GM21529 (cell line): ENCODE measurements around the gene ELF3.
"Not testable (repeated sequence)": the region's sequence is repeated elsewhere in the genome, so short reads cannot be mapped to it uniquely, and the experiment has no call there.

Source experiments
- ATAC-seq: cut with Tn5 transposase; IDR thresholded peaks from one replicate; pipeline ENCODE4 v1.9.1; 2021; ENCODE audit not compliant: unreplicated experiment

Gene ELF3

DNA sequence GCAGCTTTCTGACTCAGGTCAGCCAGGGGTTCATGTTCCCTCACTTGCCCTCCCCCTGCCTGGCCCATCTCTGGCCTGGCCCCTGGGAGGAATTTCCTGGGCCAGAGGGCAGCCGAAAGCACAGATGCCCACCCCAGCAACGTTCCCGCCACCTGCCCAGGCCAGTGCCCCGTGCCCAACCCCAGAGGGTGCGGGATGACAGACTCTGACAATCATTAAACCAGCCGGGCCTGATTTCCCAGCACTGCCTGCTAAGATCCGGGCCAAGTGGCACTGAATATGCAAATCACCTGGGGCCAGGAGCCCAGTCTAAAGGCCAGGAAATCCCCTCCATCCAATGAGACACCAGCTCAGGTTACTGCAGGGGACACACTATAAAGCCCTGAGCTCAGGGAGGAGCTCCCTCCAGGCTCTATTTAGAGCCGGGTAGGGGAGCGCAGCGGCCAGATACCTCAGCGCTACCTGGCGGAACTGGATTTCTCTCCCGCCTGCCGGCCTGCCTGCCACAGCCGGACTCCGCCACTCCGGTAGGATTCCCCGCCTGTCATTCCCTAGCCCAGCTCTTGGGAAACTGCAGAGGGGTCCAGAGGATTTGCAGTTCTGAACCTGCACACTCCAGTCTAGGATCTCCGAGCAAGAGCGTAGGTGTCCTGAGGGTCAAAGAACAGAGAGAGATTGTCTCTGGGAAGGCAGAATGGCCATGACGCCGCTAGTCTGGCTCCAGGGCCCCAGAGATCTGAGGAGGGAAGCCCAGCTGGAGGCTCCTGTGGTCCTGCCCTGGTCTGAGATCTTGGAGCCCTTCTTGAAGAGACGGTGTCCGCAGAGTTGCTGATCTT lies at the start of gene ELF3:
ELF3 (plus strand) TSS at position 408 of the 836 bp plus-strand sequence. CDS start 550 bp downstream, outside the sequence.
- peak; percentile 88 for ATAC-seq

DNA sequence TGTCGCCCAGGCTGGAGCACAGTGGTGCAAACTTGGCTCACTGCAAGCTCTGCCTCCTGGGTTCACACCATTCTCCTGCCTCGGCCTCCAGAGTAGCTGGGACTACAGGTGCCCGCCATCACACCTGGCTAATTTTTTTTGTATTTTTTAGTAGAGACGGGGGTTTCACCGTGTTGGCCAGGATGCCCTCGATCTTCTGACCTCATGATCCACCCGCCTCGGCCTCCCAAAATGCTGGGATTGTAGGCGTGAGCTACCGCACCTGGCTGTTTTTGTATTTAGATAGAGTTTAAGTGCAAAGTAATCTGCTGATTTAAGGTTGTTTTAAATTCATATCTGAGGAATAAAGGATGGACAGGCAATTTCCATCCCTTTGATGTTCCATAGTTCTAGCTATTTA lies 48.0 kb upstream of the ELF3 start:
- ATAC-seq: not testable (repeated sequence)

DNA sequence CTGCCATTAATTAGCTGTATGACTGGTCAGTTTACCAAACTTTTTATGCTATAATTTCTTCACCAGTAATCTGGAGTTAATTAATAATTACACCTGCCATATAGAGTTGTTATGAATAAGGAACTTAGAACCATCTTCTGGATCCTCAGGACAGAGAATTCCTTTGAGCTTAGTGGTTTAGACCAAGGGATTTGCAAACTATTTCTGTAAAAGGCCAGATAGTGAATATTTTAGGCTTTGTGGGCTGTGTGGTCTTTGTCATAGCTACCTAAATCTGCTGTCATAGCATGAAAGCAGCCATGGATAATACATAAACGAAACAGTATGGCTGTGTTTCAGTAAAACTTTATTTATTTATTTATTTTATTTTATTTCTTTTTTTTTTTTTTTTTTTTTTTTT lies 46.1 kb upstream of the ELF3 start:
- ATAC-seq: no peak

DNA sequence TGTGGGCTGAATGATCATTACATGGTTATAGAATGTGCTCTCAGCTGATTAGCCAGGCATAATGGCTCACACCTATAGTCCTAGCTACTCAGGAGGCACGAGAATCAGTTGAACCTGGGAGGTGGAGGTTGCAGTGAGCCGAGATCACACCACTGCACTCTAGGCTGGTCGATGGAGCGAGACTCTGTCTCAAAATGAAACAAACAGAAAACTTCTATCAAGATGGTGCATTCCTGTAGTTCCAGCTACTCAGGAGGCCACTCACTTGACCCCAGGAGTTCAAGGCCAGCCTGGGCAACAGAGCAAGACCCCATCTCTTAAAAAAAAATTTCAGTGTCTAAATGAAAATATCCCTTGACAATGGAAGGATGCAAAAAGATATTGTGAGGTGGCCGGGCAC lies 44.2 kb upstream of the ELF3 start:
- no peak for ATAC-seq

DNA sequence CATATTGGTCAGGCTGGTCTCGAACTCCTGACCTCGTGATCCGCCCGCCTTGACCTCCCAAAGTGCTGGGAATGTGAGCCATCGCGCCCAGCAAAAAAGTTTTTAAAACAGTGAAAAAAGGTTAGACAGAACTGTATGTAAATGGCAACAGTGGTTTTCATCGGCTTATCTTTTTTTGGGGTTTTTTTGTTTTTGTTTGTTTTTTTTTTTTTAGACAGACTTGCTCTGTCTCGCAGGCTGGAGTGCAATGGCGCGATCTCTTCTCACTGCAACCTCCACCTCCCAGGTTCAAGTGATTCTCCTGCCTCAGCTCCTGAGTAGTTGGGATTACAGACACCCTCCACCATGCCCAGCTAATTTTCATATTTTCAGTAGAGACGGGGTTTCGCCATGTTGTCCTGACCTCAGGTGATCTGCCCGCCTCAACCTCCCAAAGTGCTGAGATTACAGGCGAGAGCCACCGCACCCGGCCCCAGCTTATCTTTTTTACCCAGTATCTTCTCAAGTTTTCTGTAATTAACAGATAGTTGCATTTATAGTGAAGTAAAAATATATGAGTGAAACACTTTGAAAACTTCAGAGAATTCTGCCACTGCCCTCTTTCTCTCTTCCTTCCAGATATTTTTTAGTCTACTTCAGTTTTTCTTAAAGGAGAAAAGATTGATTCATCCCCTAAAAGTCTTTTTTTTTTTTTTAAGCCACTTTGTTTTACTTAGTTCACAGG lies 42.0 kb upstream of the ELF3 start:
- ATAC-seq: no peak

DNA sequence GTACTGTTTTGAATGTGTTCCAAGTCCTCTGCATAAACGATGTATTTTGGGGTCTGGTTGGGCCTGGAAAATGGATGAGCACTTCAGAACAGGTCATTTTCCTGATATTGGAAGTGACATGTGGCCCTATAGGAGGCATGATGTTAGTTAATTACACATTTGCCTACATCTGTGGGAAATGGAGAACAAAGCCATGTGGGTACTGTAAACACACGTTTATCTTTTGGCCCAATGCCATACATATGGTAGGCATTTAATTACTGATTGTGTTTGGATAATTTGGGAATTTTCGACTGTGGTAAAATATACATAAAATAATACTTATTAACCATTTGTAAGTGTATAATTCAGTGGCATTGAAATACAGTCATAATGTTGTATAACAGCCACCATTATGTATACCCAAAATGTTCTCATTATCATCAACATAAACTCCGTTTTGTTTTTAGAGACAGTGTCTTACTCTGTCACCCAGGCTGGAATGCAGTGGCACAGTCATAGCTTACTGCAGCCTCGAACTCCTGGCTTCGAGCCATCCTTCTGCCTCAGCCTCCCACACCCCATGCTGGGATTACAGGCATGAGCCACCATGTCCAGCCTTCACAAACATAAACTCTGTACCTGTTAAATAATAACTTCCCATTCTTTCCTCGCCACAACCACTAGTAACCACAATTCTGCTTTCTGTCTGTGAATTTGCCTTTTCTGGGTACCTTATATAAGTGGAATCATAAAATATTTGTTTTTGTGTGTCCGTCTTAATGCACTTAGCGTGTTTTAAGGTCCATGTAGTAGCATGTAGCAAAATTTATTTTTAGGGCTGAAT lies 39.8 kb upstream of the ELF3 start:
- no peak for ATAC-seq

DNA sequence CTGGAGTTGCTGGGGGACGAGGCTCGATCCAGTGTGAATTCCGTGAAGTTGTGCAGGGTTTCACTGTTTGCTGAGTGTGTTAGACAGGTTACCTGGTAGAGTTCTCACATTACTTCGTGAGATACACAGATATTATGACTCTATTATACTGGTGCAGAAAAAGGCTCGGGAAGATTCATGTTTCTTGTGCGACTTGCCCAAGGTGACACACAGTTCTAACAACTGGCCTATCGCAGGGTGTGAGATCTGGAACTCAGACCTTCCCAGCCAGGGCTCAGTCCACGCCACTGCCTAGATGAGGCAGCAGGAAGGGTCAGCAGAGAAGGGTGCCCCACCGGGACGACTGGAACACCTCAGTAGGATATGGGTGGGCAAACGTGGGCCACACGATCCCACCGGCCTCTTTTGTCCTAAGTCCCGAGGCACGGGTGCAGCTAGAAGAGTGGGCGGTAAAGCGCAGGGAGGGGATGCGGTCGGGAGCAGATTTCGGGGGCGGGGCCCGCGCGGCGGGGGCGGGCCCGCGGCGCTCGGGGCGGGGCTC lies 28.2 kb upstream of the ELF3 start:
- no peak for ATAC-seq

DNA sequence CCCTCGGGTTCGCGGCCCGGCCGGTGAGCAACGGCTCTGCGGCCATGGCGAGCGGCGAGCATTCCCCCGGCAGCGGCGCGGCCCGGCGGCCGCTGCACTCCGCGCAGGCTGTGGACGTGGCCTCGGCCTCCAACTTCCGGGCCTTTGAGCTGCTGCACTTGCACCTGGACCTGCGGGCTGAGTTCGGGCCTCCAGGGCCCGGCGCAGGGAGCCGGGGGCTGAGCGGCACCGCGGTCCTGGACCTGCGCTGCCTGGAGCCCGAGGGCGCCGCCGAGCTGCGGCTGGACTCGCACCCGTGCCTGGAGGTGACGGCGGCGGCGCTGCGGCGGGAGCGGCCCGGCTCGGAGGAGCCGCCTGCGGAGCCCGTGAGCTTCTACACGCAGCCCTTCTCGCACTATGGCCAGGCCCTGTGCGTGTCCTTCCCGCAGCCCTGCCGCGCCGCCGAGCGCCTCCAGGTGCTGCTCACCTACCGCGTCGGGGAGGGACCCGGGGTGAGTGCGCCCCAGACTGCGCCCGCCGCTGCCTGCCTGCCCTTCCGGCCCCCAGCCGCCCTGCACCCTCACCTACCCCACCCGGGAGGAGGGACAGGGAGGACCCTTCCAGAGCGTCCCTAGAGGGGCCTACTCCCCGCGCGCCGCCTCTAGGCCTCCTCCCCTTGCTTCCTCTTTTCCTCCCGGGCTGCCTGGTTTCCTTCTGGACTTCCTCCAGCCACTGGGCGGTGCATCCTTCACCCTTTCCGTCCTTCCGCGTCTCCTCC lies 27.6 kb upstream of the ELF3 start, which contains the start of gene RNPEP:
RNPEP (plus strand) TSS at position 26 of the 757 bp plus-strand sequence; CDS start at position 45, 19 bp downstream.
- peak; percentile 80 for ATAC-seq

DNA sequence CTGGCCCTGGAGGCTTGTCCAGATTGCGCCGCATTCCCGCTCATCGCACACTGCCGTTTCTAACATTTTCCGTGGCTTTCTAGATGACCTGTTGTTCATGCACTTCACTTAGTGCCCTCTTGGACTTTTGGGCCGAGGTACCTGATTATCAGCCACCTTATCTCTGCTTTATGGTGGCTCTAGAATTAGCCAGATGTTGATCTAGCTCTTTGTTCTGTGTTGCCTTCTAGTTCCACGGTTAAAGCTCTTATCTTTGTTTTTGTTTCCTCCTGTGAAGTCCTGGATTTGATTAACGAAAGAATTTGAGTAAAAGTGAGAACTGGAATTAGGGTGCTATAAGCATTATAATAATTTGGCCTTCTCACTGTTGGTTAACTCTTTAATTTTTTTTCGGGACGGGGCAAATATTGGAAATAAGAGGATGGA lies 27.0 kb upstream of the ELF3 start:
- ATAC-seq: no peak

DNA sequence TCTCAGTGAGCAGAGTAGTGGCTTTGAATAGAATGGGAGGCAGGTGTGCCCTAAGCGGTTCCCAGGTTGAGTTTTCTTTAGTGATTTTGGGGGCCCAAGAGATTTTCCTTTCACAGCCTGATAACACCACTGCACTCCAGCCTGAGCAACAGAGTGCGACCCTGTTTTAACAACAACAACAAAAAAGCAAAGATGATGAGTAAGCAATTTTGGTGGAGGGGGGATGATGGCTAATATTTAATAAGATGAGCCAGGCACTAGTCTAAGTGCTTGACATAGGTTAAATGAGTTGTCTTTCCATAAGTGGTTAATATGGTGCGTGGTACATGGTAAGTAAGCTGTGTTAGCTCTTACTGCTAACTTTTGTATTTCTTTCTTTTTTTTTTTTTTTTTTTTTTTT lies 25.9 kb upstream of the ELF3 start:
- no peak for ATAC-seq

DNA sequence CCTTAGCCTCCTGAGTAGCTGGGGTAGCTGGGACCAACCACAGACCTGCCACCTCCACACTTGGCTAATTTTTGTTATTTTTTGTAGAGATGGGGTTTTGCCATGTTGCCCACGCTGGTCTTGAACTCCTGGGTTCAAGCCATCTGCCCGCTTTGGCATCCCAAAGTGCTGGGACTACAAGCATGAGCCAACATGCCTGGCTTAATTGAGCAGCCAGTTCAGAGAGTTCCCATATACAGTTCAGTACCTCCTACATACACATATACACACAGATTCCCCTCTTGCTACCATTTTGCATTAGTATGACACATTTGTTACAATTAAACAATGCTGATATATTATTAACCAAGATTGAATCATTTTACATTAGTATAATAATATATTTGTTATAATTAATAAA lies 25.0 kb upstream of the ELF3 start:
- ATAC-seq: no peak

DNA sequence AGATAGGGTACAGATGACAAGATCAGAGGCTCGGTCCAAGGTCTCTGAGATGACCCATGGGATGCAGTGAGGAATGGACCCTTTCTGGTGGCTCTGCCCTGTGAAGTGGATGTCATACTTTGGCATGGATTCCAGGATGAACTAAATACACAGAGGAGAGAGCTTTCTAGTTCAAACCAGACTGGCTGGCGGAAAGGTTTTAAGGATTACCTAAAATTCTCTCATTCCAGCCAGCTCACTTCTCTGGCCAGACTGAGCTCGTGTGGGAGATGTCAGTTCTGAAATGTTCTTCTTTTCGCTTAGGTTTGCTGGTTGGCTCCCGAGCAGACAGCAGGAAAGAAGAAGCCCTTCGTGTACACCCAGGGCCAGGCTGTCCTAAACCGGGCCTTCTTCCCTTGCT lies 21.8 kb upstream of the ELF3 start:
- no peak for ATAC-seq

DNA sequence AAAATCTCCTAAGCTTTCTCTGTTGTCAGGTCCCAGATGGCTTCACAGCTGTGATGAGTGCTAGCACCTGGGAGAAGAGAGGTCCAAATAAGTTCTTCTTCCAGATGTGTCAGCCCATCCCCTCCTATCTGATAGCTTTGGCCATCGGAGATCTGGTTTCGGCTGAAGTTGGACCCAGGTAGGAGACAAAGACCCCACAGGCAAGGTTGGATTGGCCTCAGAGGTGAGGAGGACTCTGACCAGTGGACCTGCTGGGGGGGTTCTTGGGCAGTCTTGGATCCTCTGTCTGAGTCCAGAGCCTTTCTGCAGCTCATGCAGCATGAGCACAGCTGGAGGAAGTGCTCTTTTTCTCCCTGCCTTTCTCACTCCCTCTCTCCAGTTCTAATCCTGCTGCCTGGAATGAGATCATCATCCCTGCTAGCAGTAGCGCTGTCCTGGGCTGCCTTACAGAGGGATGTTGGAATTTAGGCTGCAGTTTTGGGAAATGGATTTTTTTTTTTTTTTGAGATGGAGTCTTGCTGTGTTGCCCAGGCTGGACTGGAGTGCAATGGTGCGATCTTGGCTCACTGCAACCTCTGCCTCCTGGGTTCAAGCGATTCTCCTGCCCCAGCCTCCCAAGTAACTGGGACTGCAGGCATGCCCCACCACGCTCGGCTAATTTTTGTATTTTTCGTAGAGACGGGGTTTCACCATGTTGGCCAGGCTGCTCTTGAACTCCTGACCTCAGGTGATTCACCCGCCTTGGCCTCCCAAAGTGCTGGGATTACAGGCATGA lies 20.8 kb upstream of the ELF3 start:
- no peak for ATAC-seq

DNA sequence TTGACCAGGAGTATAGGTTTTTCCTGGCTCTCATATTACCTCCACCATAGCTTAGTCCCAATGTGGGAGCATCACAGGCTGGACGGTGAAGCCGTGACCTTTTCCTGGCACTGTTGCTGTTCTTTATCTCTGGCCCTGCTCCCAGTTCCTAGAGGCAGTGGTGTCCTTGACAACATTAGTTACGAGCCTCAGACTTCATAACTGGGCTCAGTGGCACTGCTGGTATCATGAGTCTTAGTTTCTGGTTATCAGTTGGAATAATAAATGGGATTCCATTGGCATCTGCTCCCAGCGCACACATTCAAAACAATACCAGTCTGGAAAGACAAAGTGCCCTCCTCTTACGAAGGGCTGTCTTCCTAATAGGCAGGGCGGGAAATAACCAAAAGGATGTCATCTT lies 20.0 kb upstream of the ELF3 start:
- no peak for ATAC-seq

DNA sequence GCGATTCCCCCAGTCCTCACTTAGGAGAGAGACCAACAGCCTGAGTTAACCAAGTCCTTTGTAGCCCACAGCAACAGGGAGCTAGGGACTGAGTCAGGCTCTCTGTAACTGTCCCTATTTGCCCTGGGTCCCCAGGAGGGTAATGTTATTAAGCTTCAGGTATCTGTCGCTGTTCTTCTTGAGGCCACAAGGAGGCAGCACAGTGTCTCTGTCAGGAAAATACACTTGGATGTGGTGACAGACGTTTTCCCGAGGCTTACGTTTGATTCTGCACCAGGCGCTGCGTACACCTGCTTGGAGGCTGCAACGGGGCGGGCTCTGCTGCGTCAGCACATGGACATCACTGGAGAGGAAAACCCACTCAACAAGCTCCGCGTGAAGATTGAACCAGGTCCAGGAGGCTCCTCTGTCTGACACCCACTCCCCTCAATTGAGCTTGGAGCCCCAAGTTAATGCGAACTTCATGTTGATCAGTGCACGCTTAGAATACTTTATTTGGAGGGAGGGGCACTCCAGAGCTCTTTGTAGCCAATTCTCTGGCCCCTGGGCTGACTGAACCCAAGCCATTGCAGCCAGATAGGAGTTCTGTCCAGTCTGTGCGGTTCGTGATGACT lies 10.7 kb upstream of the ELF3 start:
- no peak for ATAC-seq

DNA sequence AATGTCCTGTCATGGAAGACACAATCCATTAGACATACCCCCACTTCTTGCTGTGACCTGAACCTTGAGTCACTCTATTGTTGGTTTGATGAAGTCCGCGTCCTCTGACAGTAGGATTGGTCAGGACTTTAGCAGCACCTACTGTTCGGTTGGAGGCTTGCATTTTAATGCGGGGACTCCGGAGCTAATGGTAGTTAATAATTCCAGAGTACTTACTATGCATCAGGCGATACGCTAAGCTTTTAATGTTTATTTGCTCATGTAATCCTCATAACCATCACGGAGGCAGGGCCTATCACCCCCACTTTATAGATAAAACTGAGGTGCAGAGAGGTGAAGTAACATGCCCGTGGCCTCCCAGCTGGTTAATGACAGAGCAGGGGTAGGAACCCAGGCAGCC lies 7.9 kb upstream of the ELF3 start:
- no peak for ATAC-seq

DNA sequence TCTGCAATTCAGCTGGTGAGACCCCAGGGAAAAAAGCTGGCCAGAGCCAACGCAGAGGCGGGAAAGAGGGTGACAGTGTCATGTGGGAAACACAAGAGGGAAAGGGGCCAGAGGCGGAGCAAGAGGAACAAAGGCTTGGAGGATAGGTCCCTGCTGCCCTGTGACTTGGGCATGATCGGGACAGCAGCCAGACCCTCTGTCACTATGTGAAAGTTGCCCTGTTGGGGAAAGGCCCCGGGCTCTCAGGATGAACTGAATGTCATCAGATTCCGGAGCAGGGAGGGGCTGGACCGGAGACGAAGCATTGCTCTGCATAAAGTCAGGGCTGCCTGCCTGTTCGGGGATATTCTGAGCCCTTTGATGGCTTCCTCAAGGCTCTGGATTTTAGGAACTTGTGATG lies 5.7 kb upstream of the ELF3 start:
- ATAC-seq: no peak

DNA sequence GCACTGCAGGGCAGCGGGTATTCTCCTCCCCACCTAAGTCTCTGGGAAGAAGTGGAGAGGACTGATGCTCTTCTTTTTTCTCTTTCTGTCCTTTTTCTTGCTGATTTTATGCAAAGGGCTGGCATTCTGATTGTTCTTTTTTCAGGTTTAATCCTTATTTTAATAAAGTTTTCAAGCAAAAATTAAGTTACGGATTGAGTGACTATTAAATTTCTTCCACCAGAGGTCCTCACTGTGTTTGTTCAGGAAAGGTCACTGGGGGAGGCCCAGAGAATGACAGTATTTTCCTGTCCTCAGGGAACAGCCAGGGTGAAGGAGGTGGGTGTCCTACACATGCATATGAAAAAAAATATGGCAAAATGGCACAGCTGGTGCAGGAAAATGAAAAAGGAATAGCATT lies 4.4 kb upstream of the ELF3 start:
- ATAC-seq: no peak

DNA sequence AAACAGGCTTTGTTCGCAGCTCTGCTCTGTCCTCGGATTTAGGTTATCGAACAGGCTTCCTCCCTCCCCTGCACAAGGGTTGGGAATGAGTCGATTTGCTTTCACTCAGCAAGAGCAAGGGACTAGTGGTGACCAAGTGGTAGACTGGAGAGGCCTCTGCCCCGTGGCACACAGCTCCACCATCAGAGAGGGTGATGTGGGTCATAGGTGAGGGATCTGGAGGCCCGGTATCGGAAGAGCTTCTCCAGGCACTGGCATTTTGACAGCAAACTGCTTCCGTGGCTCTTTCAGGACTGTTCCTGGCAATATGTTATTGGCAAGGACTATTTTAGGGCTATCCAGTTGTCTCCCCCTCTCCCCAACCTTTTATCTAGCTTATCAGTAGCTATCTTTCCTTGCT lies 3.1 kb upstream of the ELF3 start:
- ATAC-seq: no peak
